ENCODE data around the gene VPS37C. TPM values are rescaled to one million over a fixed set of nuclear protein-coding genes. Genes with fewer than 3 reads are reported as not detected.

The VPS37C gene
- total RNA-seq, 1 experiment from 2014 or later, result 23.1 TPM

DNA sequence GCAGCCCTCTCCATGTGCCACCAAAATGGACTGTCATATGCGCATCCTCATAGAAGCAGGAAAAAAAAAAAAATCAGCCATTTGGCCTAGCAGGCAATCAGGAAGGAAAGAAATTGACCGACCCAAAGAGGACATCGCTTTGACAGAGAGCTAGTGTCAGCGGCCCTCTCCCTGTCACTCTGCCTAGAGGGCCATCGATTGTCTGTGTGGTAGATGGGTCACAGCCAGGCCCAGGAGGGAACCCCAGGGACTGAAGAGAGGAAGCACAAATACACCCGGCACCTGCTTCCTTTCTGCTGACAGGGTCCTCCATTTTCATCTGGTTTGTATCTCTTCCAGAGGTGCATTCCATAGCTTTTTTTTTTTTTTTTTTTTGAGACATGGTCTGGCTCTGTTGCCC, 21.8 kb downstream of the VPS37C start (continued):
- TF ChIP-seq, protein P1, sequence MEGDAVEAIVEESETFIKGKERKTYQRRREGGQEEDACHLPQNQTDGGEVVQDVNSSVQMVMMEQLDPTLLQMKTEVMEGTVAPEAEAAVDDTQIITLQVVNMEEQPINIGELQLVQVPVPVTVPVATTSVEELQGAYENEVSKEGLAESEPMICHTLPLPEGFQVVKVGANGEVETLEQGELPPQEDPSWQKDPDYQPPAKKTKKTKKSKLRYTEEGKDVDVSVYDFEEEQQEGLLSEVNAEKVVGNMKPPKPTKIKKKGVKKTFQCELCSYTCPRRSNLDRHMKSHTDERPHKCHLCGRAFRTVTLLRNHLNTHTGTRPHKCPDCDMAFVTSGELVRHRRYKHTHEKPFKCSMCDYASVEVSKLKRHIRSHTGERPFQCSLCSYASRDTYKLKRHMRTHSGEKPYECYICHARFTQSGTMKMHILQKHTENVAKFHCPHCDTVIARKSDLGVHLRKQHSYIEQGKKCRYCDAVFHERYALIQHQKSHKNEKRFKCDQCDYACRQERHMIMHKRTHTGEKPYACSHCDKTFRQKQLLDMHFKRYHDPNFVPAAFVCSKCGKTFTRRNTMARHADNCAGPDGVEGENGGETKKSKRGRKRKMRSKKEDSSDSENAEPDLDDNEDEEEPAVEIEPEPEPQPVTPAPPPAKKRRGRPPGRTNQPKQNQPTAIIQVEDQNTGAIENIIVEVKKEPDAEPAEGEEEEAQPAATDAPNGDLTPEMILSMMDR (IDR thresholded peaks at IDR 0.05 in 2 of 3, conservative IDR thresholded peaks at IDR 0.05 in 1 of 3; ENCODE audit: borderline replicate concordance in 1 of 3, insufficient read depth in 1 of 3, low read depth in 2 of 3, low read length in 2 of 3), result no peak
- TF ChIP-seq, protein P2, sequence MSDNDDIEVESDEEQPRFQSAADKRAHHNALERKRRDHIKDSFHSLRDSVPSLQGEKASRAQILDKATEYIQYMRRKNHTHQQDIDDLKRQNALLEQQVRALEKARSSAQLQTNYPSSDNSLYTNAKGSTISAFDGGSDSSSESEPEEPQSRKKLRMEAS (IDR thresholded peaks at IDR 0.05), result no peak
- TF ChIP-seq CEBPB (IDR thresholded peaks at IDR 0.05; ENCODE audit: low read depth) (no peak), ZFX (IDR thresholded peaks at IDR 0.05) (no peak)

DNA sequence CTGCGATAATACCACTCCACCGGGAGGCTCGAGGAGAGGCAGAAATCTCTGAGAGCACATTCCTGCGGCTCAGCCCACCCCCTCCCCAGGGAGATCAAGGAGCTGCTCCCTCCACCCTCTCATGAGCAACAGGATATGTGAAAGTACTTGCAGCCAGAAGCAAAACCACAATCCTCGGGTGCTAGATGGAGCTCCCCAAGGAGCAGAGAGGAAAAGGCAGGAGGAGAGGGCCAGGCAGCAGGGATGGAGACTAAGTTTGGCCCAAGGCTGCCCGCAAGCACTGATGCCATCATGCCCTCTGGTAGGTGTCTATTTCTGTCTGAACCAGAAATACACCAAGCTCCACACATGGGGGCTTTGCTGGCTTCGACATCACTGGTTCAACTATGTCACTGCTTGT, 22.3 kb downstream of the VPS37C start:
- Histone ChIP-seq H2AFZ (ENCODE audit: low read depth, low read length, poor library complexity, severe bottlenecking) (no peak overlapping the region), H3K4me1 (ENCODE audit: control insufficient read depth in 1 of 2, insufficient read depth in 2 of 2, low read length in 2 of 2) (peaks cover 5 to 7% of the 10 kb centered on the region in 2 experiments; a peak in 2 of 4 replicates), H3K9me3 (ENCODE audit: control insufficient read depth in 1 of 2, insufficient read depth in 1 of 2, low read depth in 1 of 2, low read length in 2 of 2) (no peaks in the 10 kb centered on the region), H4K20me1 (ENCODE audit: insufficient read depth) (no peaks in the 10 kb centered on the region), H3K27ac (ENCODE audit: low read depth, low read length) (no peak overlapping the region), H3K4me3 (replicated peaks in 1 of 2; ENCODE audit: low read depth in 1 of 2, low read length in 2 of 2) (no peak overlapping the region), H3K79me2 (ENCODE audit: insufficient read depth, low read length) (peaks cover 17% of the 10 kb centered on the region; the same call in 1 of the 2 replicates), H3K27me3 (ENCODE audit: insufficient read depth, low read length) (no peaks in the 10 kb centered on the region), H3K36me3 (ENCODE audit: control insufficient read depth in 1 of 2, insufficient read depth in 2 of 2, low read length in 2 of 2) (0 out of 4 replicates have a peak, but pooled peaks cover 0 to 5% of the 10 kb centered on the region in 2 experiments), H3K9me2 (ENCODE audit: insufficient read depth) (no peaks in the 10 kb centered on the region), H3K4me2 (ENCODE audit: low read length) (no peak overlapping the region), H3K9ac (ENCODE audit: low read length) (no peak overlapping the region)
- TF ChIP-seq, protein P3, sequence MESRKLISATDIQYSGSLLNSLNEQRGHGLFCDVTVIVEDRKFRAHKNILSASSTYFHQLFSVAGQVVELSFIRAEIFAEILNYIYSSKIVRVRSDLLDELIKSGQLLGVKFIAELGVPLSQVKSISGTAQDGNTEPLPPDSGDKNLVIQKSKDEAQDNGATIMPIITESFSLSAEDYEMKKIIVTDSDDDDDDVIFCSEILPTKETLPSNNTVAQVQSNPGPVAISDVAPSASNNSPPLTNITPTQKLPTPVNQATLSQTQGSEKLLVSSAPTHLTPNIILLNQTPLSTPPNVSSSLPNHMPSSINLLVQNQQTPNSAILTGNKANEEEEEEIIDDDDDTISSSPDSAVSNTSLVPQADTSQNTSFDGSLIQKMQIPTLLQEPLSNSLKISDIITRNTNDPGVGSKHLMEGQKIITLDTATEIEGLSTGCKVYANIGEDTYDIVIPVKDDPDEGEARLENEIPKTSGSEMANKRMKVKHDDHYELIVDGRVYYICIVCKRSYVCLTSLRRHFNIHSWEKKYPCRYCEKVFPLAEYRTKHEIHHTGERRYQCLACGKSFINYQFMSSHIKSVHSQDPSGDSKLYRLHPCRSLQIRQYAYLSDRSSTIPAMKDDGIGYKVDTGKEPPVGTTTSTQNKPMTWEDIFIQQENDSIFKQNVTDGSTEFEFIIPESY (IDR thresholded peaks at IDR 0.05; ENCODE audit: extremely low read depth, insufficient replicate concordance, low read length), result no peak
- no peak for TF ChIP-seq FOSL1 (IDR thresholded peaks at IDR 0.05; ENCODE audit: low read depth)
- TF ChIP-seq CBX3 (IDR thresholded peaks at IDR 0.05; ENCODE audit: low read depth), result no peak
- TF ChIP-seq RAD21 (IDR thresholded peaks at IDR 0.05; ENCODE audit: low read depth), result no peak
- no peak for TF ChIP-seq ZFX (IDR thresholded peaks at IDR 0.05)
- TF ChIP-seq, protein P1 (IDR thresholded peaks at IDR 0.05 in 2 of 3, conservative IDR thresholded peaks at IDR 0.05 in 1 of 3; ENCODE audit: borderline replicate concordance in 1 of 3, insufficient read depth in 1 of 3, low read depth in 2 of 3, low read length in 2 of 3), result no peak
- no peak for TF ChIP-seq EZH2 (IDR thresholded peaks at IDR 0.05)
- no peak for TF ChIP-seq TCF7L2 (IDR thresholded peaks at IDR 0.05; ENCODE audit: borderline replicate concordance, extremely low read depth, insufficient read depth, insufficient read length)
- TF ChIP-seq POLR2A (IDR thresholded peaks at IDR 0.05; ENCODE audit: borderline replicate concordance, extremely low read depth, insufficient read depth, insufficient read length), result no peak
- TF ChIP-seq JUND (IDR thresholded peaks at IDR 0.05), result no peak
- no peak for TF ChIP-seq POLR2AphosphoS5 (IDR thresholded peaks at IDR 0.05; ENCODE audit: low read depth, low read length)
- TF ChIP-seq ZNF274 (IDR thresholded peaks at IDR 0.05; ENCODE audit: low read depth, low read length), result no peak
- no TSS peak for BruUV-seq (replicated peaks)
- ATAC-seq (no peak), DNase-seq (ENCODE audit: low read depth, low spot score) (no peak)
- POLR2A ChIA-PET, result no interaction called here
- intact Hi-C loops (cut with micrococcal nuclease), result no loop called here
- CTCF ChIA-PET, result no interaction called here
- RAD21 ChIA-PET (ENCODE audit: low non-redundant PET in 1 of 2, low total read pairs in 2 of 2, uncharacterized antibody in 2 of 2, unreplicated experiment in 2 of 2), result no interaction called here

All from HCT116 (cell line).